A673 (cell line): Measurements from ENCODE around the gene ADK. TPM values are rescaled to one million over a fixed set of nuclear protein-coding genes. Genes with fewer than 3 reads are reported as not detected.

ENCODE experiments used
- BruUV-seq: library from RNA; stranded (reverse); fragments of 400-500 nt; replicated peaks from 2 replicates; lab custom pipeline; 2021; lab: Mats Ljungman, UMichigan
- CTCF ChIA-PET: fragments of 300-600 bp; sonication (Branson Sonifier 250); formaldehyde crosslinking; loops from one replicate; lab custom pipeline; 2022; ENCODE audit warnings: antibody characterized with exemption; lab: Charles Lee
- POLR2A ChIA-PET: fragments of 300-600 bp; sonication (Branson Sonifier 250); formaldehyde crosslinking; loops from one replicate; lab custom pipeline; 2022; ENCODE audit warnings: antibody characterized with exemption; ENCODE audit not compliant: low non-redundant PET; lab: Charles Lee
- DNase-seq: peaks from one replicate; pipeline ENCODE4 v3.0.0-alpha.2; 2015; ENCODE audit warnings: low spot score
- H3K27ac ChIP-seq: fragments of 200-600 bp; sonication (generic); 2 replicates; pipeline ENCODE4 v1.5.1; 2016; ENCODE audit warnings: mixed run types, low read depth, mild to moderate bottlenecking, mixed read lengths, antibody characterized with exemption, low read length; ENCODE audit not compliant: poor library complexity, severe bottlenecking
- H3K27me3 ChIP-seq: fragments of 200-600 bp; sonication (generic); replicated peaks from 2 replicates; pipeline ENCODE4 v1.6.1; 2017; ENCODE audit warnings: mixed run types, low read depth, mild to moderate bottlenecking, mixed read lengths, antibody characterized with exemption, low read length; ENCODE audit not compliant: insufficient read depth, poor library complexity
- H3K36me3 ChIP-seq: fragments of 200-600 bp; sonication (generic); 2 replicates; pipeline ENCODE4 v1.6.1; 2016; ENCODE audit warnings: mixed run types, mild to moderate bottlenecking, mixed read lengths, antibody characterized with exemption, low read length; ENCODE audit not compliant: insufficient read depth, poor library complexity, severe bottlenecking
- H3K4me1 ChIP-seq: fragments of 200-600 bp; sonication (generic); 2 replicates; pipeline ENCODE4 v1.6.1; 2017; ENCODE audit warnings: mixed run types, mild to moderate bottlenecking, mixed read lengths, antibody characterized with exemption, low read length; ENCODE audit not compliant: insufficient read depth, poor library complexity, severe bottlenecking
- H3K4me3 ChIP-seq: fragments of 200-600 bp; sonication (generic); 2 replicates; pipeline ENCODE4 v1.5.1; 2016; ENCODE audit warnings: low read depth, mixed run types, mild to moderate bottlenecking, mixed read lengths, low read length; ENCODE audit not compliant: poor library complexity, severe bottlenecking
- H3K9me3 ChIP-seq: fragments of 200-600 bp; sonication (generic); 2 replicates; pipeline ENCODE4 v1.6.1; 2016; ENCODE audit warnings: mixed run types, low read depth, mild to moderate bottlenecking, mixed read lengths, antibody characterized with exemption, low read length; ENCODE audit not compliant: poor library complexity, severe bottlenecking
- EZH2 ChIP-seq: fragments of 200-600 bp; sonication (generic); IDR thresholded peaks from 2 replicates; pipeline ENCODE4 v1.6.1; 2017; ENCODE audit warnings: borderline replicate concordance, low read depth, mild to moderate bottlenecking, mixed read lengths, antibody characterized with exemption, low read length; ENCODE audit not compliant: poor library complexity, severe bottlenecking
- intact Hi-C: fragments of 100-400 bp; cut with micrococcal nuclease; formaldehyde crosslinking; loops from one replicate; pipeline ENCODE4 v1.10.0; 2022; ENCODE audit not compliant: unreplicated experiment
- total RNA-seq: library from RNA; stranded (reverse); gene quantifications from 2 replicates; pipeline ENCODE4 v1.2.3, GENCODE V29; 2021
- TF ChIP-seq, protein P1 (sequence below): fragments of 300-800, 200-600 bp; sonication (generic); conservative IDR thresholded peaks from 2 replicates; pipeline ENCODE4 v1.5.1; 2017; ENCODE audit warnings: low read depth, mild to moderate bottlenecking, antibody characterized with exemption, low read length, moderate library complexity, mixed read lengths

ADK gene
- total RNA-seq, 1 experiment from 2014 or later: 49.0 TPM

DNA sequence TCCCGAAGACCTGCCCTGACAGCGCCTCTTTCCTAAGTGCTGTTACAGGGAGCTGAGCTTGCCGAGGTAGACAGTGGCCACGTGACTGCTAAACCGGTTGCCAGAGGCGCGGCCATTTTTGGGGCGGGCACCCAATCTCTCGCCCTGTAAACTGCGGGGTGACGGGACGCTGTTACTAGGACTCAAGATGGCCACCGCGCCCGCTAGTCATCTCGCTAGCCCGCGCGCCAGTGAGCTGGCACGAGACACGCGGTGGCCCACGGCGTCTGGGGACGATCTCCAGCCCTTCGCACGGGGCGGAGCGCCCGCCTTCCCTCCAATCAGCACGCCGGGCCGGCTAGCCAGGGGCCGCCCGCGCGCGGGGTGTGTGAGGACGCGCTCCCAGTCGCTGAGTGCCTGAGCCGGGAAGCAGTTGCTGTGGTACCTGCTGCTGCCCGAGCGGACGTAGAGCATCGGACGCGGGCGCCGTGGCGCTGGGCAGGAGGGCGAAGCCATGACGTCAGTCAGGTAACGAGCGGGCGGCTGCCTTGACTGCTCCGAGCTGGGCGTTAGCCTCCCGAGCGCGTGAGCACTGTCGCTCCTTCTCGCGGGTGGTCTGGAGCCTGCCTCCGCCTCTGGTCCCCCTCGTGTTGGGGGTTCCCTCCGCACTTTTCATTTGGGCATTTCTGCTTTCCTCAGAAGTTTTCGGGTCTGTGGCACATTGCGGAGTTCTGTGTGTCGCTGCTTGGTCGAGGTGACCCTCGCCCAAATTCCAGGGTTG, 25.5 kb downstream of the ADK start:
- TF ChIP-seq EZH2: no peak
- TF ChIP-seq, protein P1, sequence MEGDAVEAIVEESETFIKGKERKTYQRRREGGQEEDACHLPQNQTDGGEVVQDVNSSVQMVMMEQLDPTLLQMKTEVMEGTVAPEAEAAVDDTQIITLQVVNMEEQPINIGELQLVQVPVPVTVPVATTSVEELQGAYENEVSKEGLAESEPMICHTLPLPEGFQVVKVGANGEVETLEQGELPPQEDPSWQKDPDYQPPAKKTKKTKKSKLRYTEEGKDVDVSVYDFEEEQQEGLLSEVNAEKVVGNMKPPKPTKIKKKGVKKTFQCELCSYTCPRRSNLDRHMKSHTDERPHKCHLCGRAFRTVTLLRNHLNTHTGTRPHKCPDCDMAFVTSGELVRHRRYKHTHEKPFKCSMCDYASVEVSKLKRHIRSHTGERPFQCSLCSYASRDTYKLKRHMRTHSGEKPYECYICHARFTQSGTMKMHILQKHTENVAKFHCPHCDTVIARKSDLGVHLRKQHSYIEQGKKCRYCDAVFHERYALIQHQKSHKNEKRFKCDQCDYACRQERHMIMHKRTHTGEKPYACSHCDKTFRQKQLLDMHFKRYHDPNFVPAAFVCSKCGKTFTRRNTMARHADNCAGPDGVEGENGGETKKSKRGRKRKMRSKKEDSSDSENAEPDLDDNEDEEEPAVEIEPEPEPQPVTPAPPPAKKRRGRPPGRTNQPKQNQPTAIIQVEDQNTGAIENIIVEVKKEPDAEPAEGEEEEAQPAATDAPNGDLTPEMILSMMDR: no peak

DNA sequence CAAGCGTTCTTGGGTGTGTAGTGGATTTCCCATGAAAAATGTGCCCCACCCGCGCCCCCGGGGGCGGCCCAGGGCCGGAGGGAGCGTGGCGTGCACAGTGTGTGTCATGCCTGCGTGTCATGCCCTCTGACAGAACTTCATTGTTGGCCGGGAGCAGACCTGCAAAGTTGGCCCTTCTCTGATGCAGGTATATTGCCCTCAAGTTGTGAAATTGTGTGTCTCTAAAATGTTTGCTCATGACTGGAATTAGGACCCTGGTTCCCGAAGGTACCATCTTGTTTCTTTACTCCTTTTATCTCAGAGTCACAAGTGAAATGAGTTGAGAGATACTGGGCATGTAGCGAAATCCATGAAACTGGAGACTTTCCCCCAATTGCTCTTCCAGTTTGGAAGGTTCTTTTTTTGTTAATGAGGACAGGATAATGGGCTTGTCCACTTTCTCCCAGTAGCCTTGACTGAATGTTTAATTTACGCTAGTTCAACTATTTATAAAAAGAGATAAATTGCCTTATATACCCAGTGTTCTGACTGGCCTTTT, 26.2 kb downstream of the ADK start:
- no peak for TF ChIP-seq EZH2
- TF ChIP-seq, protein P1: no peak
- H3K27me3 ChIP-seq: no peaks in the 10 kb centered on the region
- H3K9me3 ChIP-seq: no peaks in the 10 kb centered on the region
- ChIA-PET CTCF (no interaction called here), POLR2A (no interaction called here)
- peak overlapping the region; percentile 68 for H3K4me3 ChIP-seq
- intact Hi-C loops: no loop called here
- no peak for DNase-seq
- H3K27ac ChIP-seq: peak overlapping the region; percentile 69
- H3K36me3 ChIP-seq: no peaks in the 10 kb centered on the region
- peaks cover 34% of the 10 kb centered on the region for H3K4me1 ChIP-seq
- BruUV-seq: TSS peak; percentile 46

More for the DNA sequence above, 25.5 kb downstream of the ADK start:
- POLR2A ChIA-PET: interaction anchor here (0.7 to 0.9 kb wide), 2 partner anchors 23 to 287 kb away, joined by 5 read pairs; no protein-coding TSS in a partner anchor
- peak; percentile 99 for DNase-seq
- no peaks in the 10 kb centered on the region for H3K9me3 ChIP-seq
- intact Hi-C loops: no loop called here
- peak overlapping the region; percentile 68 for H3K4me3 ChIP-seq
- BruUV-seq: no TSS peak
- H3K27ac ChIP-seq: peak overlapping the region; percentile 69
- H3K36me3 ChIP-seq: no peaks in the 10 kb centered on the region
- CTCF ChIA-PET: no interaction called here
- no peaks in the 10 kb centered on the region for H3K27me3 ChIP-seq
- H3K4me1 ChIP-seq: peaks cover 30% of the 10 kb centered on the region

DNA sequence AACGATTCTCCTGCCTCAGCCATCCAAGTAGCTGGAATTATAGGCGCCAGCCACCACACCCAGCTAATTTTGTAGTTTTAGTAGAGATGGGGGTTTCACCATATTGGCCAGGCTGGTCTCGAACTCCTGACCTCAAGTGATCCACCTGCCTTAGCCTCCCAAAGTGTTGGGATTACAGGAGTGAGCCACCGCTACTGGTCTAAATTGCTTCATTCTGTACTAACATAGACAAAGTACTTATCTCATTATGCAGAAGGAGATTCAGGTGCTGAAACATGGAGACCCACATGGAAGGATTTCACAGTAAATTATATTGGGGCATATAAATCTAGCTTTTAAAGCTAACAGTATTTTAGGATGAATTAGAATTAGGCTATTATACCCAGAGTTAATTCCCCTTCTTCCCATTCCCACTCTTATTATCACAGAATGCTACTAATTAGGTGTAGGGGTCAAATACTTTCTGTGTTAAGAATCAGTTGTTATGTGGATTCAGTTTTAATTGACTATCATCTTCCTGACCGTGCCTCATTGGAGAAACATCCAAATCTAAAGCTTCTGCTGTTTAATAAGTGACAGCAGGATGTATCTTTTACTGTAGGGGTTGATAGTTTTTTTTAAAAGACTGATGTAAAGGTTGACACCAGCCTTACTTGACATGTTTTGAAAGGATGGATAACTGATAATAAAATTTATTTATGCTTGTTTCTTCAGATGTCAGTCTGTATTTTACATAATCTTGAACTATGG, 27.2 kb downstream of the ADK start:
- Histone ChIP-seq H3K4me3 (peak overlapping the region; percentile 7), H3K27ac (no peak overlapping the region), H3K4me1 (peaks cover 34% of the 10 kb centered on the region), H3K27me3 (no peaks in the 10 kb centered on the region), H3K9me3 (no peaks in the 10 kb centered on the region), H3K36me3 (no peaks in the 10 kb centered on the region)
- intact Hi-C loops: no loop called here
- no peak for TF ChIP-seq EZH2
- TF ChIP-seq, protein P1: no peak
- CTCF ChIA-PET: no interaction called here
- no TSS peak for BruUV-seq
- no peak for DNase-seq
- POLR2A ChIA-PET: no interaction called here
